ENCODE data around the gene NFIC.
"Not testable (repeated sequence)": the region's sequence is repeated elsewhere in the genome, so short reads cannot be mapped to it uniquely, and the experiment has no call there.

The NFIC gene

GRCh38 chr19:3441089-3441985 lies 75.0 kb downstream of the NFIC start:
- Histone ChIP-seq H3K4me3 (ENCODE audit: insufficient read depth, low read depth, low read length) (no peak overlapping the region), H3K27ac (ENCODE audit: insufficient read depth, low read depth, low read length, poor library complexity, severe bottlenecking) (no peak overlapping the region), H3K9me3 (ENCODE audit: control insufficient read depth, low read length) (no peaks in the 10 kb centered on the region), H3K27me3 (ENCODE audit: control insufficient read depth, insufficient read depth, low read length, poor library complexity, severe bottlenecking) (peaks cover 44% of the 10 kb centered on the region), H3K4me1 (ENCODE audit: control insufficient read depth, insufficient read depth, low read length) (peaks cover 19% of the 10 kb centered on the region), H3K36me3 (ENCODE audit: control insufficient read depth, insufficient read depth, low read length) (no peaks in the 10 kb centered on the region)
- 88 to 90% methylated on average over 25 of the region's 25 CpGs for WGBS, 2 experiments

GRCh38 chr19:3441986-3442329 lies 75.6 kb downstream of the NFIC start:
- H3K4me1 ChIP-seq (ENCODE audit: control insufficient read depth, insufficient read depth, low read length) = peaks cover 19% of the 10 kb centered on the region
- H3K36me3 ChIP-seq (ENCODE audit: control insufficient read depth, insufficient read depth, low read length) = no peaks in the 10 kb centered on the region
- no peak overlapping the region for H3K27ac ChIP-seq (ENCODE audit: insufficient read depth, low read depth, low read length, poor library complexity, severe bottlenecking)
- 84% methylated on average over 14 of the region's 14 CpGs for WGBS, 2 experiments
- peaks cover 49% of the 10 kb centered on the region for H3K27me3 ChIP-seq (ENCODE audit: control insufficient read depth, insufficient read depth, low read length, poor library complexity, severe bottlenecking)
- H3K4me3 ChIP-seq (ENCODE audit: insufficient read depth, low read depth, low read length) = no peak overlapping the region
- H3K9me3 ChIP-seq (ENCODE audit: control insufficient read depth, low read length) = no peaks in the 10 kb centered on the region

- 86% methylated on average over 15 of the region's 15 CpGs for WGBS, 2 experiments
- H3K27ac ChIP-seq (ENCODE audit: insufficient read depth, low read depth, low read length, poor library complexity, severe bottlenecking) = no peak overlapping the region
- H3K4me3 ChIP-seq (ENCODE audit: insufficient read depth, low read depth, low read length) = no peak overlapping the region
- H3K9me3 ChIP-seq (ENCODE audit: control insufficient read depth, low read length) = no peaks in the 10 kb centered on the region
- peaks cover 55% of the 10 kb centered on the region for H3K27me3 ChIP-seq (ENCODE audit: control insufficient read depth, insufficient read depth, low read length, poor library complexity, severe bottlenecking)
- no peaks in the 10 kb centered on the region for H3K36me3 ChIP-seq (ENCODE audit: control insufficient read depth, insufficient read depth, low read length)
- peaks cover 19% of the 10 kb centered on the region for H3K4me1 ChIP-seq (ENCODE audit: control insufficient read depth, insufficient read depth, low read length)
Measured at GRCh38 chr19:3442487-3443071, 76.2 kb downstream of the NFIC start.

GRCh38 chr19:3443840-3444694 lies 77.7 kb downstream of the NFIC start:
- peak overlapping the region; percentile 12 for H3K4me3 ChIP-seq (ENCODE audit: insufficient read depth, low read depth, low read length)
- H3K27ac ChIP-seq (ENCODE audit: insufficient read depth, low read depth, low read length, poor library complexity, severe bottlenecking) = peak overlapping the region; percentile 90
- H3K9me3 ChIP-seq (ENCODE audit: control insufficient read depth, low read length) = no peaks in the 10 kb centered on the region
- WGBS, 2 experiments = 11% methylated on average over 33 of the region's 33 CpGs
- peaks cover 19% of the 10 kb centered on the region for H3K4me1 ChIP-seq (ENCODE audit: control insufficient read depth, insufficient read depth, low read length)
- no peaks in the 10 kb centered on the region for H3K36me3 ChIP-seq (ENCODE audit: control insufficient read depth, insufficient read depth, low read length)
- H3K27me3 ChIP-seq (ENCODE audit: control insufficient read depth, insufficient read depth, low read length, poor library complexity, severe bottlenecking) = peaks cover 68% of the 10 kb centered on the region

GRCh38 chr19:3444695-3445234 lies 78.4 kb downstream of the NFIC start:
- Histone ChIP-seq H3K27me3 (ENCODE audit: control insufficient read depth, insufficient read depth, low read length, poor library complexity, severe bottlenecking) (peaks cover 67% of the 10 kb centered on the region), H3K4me1 (ENCODE audit: control insufficient read depth, insufficient read depth, low read length) (peaks cover 19% of the 10 kb centered on the region), H3K27ac (ENCODE audit: insufficient read depth, low read depth, low read length, poor library complexity, severe bottlenecking) (peak overlapping the region; percentile 90), H3K36me3 (ENCODE audit: control insufficient read depth, insufficient read depth, low read length) (no peaks in the 10 kb centered on the region), H3K9me3 (ENCODE audit: control insufficient read depth, low read length) (no peaks in the 10 kb centered on the region), H3K4me3 (ENCODE audit: insufficient read depth, low read depth, low read length) (peak overlapping the region; percentile 12)
- 72 to 73% methylated on average over 24 of the region's 24 CpGs for WGBS, 2 experiments

GRCh38 chr19:3446657-3447056 lies 80.3 kb downstream of the NFIC start:
- 86 to 93% methylated on average over 4 of the region's 4 CpGs for WGBS, 2 experiments
- H3K4me3 ChIP-seq (ENCODE audit: insufficient read depth, low read depth, low read length) = not testable (repeated sequence)

GRCh38 chr19:3448616-3449334 lies 82.4 kb downstream of the NFIC start:
- Histone ChIP-seq H3K36me3 (ENCODE audit: control insufficient read depth, insufficient read depth, low read length) (no peaks in the 10 kb centered on the region), H3K27me3 (ENCODE audit: control insufficient read depth, insufficient read depth, low read length, poor library complexity, severe bottlenecking) (peaks cover 38% of the 10 kb centered on the region), H3K4me3 (ENCODE audit: insufficient read depth, low read depth, low read length) (no peak overlapping the region), H3K9me3 (ENCODE audit: control insufficient read depth, low read length) (no peaks in the 10 kb centered on the region), H3K27ac (ENCODE audit: insufficient read depth, low read depth, low read length, poor library complexity, severe bottlenecking) (no peak overlapping the region), H3K4me1 (ENCODE audit: control insufficient read depth, insufficient read depth, low read length) (peaks cover 15% of the 10 kb centered on the region)
- 92% methylated on average over 28 of the region's 28 CpGs for whole genome bisulfite sequencing, 2 experiments

More at GRCh38 chr19:3446657-3447056, 80.3 kb downstream of the NFIC start:
- H3K27ac ChIP-seq (ENCODE audit: insufficient read depth, low read depth, low read length, poor library complexity, severe bottlenecking); H3K36me3 ChIP-seq (ENCODE audit: control insufficient read depth, insufficient read depth, low read length); H3K9me3 ChIP-seq (ENCODE audit: control insufficient read depth, low read length): not testable (repeated sequence)
- Histone ChIP-seq H3K4me1 (ENCODE audit: control insufficient read depth, insufficient read depth, low read length) (peaks cover 19% of the 10 kb centered on the region), H3K27me3 (ENCODE audit: control insufficient read depth, insufficient read depth, low read length, poor library complexity, severe bottlenecking) (peaks cover 48% of the 10 kb centered on the region)

GRCh38 chr19:3450796-3451411 lies 84.5 kb downstream of the NFIC start:
- H3K36me3 ChIP-seq (ENCODE audit: control insufficient read depth, insufficient read depth, low read length) = no peaks in the 10 kb centered on the region
- H3K4me3 ChIP-seq (ENCODE audit: insufficient read depth, low read depth, low read length) = no peak overlapping the region
- 90 to 91% methylated on average over 12 of the region's 12 CpGs for WGBS, 2 experiments
- peaks cover 33% of the 10 kb centered on the region for H3K27me3 ChIP-seq (ENCODE audit: control insufficient read depth, insufficient read depth, low read length, poor library complexity, severe bottlenecking)
- no peaks in the 10 kb centered on the region for H3K4me1 ChIP-seq (ENCODE audit: control insufficient read depth, insufficient read depth, low read length)
- H3K27ac ChIP-seq (ENCODE audit: insufficient read depth, low read depth, low read length, poor library complexity, severe bottlenecking) = no peak overlapping the region
- H3K9me3 ChIP-seq (ENCODE audit: control insufficient read depth, low read length) = no peaks in the 10 kb centered on the region

GRCh38 chr19:3451451-3451866 lies 85.1 kb downstream of the NFIC start:
- no peak overlapping the region for H3K27ac ChIP-seq (ENCODE audit: insufficient read depth, low read depth, low read length, poor library complexity, severe bottlenecking)
- WGBS, 2 experiments = 89 to 90% methylated on average over 10 of the region's 10 CpGs
- H3K4me3 ChIP-seq (ENCODE audit: insufficient read depth, low read depth, low read length) = no peak overlapping the region
- no peaks in the 10 kb centered on the region for H3K4me1 ChIP-seq (ENCODE audit: control insufficient read depth, insufficient read depth, low read length)
- H3K9me3 ChIP-seq (ENCODE audit: control insufficient read depth, low read length) = no peaks in the 10 kb centered on the region
- peaks cover 32% of the 10 kb centered on the region for H3K27me3 ChIP-seq (ENCODE audit: control insufficient read depth, insufficient read depth, low read length, poor library complexity, severe bottlenecking)
- H3K36me3 ChIP-seq (ENCODE audit: control insufficient read depth, insufficient read depth, low read length) = no peaks in the 10 kb centered on the region

Data from ectodermal cell (in vitro differentiated cells).